ENCODE data around the gene C2orf49.

C2orf49 gene

DNA sequence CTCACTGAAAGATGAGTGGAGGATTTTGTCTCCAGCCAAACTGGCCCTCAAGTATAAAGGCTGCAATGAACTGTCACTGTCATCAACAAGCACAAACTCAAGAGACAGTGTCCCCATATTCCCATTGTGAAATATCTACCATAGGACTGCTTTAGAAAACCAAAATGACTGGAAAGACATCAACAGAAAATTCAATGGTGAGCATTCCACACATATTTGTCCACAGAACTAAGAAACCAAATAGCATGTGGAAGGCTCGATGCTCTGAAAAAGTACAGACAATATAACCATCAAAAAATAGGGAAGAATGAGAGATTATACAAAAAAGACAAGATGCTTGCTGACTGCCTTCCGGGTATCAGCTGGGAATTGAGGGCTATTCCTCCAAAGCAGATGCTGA is 45.4 kb upstream of the C2orf49 start:
- Histone ChIP-seq H3K79me2 (ENCODE audit: insufficient read depth, low read depth) (no peaks in the 10 kb centered on the region), H3K4me3 (IDR thresholded peaks at IDR 0.05; ENCODE audit: insufficient read depth, low read depth, low read length) (no peak overlapping the region), H4K20me1 (ENCODE audit: insufficient read depth) (no peaks in the 10 kb centered on the region), H3K9ac (no peak overlapping the region), H3K27ac (no peak overlapping the region), H3K4me1 (ENCODE audit: low read depth, poor library complexity, severe bottlenecking) (peaks cover 4% of the 10 kb centered on the region), H3K36me3 (ENCODE audit: insufficient read depth) (no peaks in the 10 kb centered on the region), H3K4me2 (no peak overlapping the region), H2AFZ (ENCODE audit: low read depth) (no peak overlapping the region), H3K27me3 (ENCODE audit: insufficient read depth, low read depth) (no peaks in the 10 kb centered on the region)
- no peak for TF ChIP-seq CTCF (conservative IDR thresholded peaks at IDR 0.05; ENCODE audit: low read depth, low read length)

- Histone ChIP-seq H3K4me2 (no peak overlapping the region), H2AFZ (ENCODE audit: low read depth) (no peak overlapping the region), H3K27ac (no peak overlapping the region), H3K9ac (no peak overlapping the region), H3K4me3 (IDR thresholded peaks at IDR 0.05; ENCODE audit: insufficient read depth, low read depth, low read length) (no peak overlapping the region), H3K36me3 (ENCODE audit: insufficient read depth) (no peaks in the 10 kb centered on the region; the same call in 1 of the 2 replicates), H3K79me2 (ENCODE audit: insufficient read depth, low read depth) (no peaks in the 10 kb centered on the region), H4K20me1 (ENCODE audit: insufficient read depth) (no peaks in the 10 kb centered on the region), H3K27me3 (ENCODE audit: insufficient read depth, low read depth) (no peaks in the 10 kb centered on the region), H3K4me1 (ENCODE audit: low read depth, poor library complexity, severe bottlenecking) (peaks cover 4% of the 10 kb centered on the region)
- TF ChIP-seq CTCF (conservative IDR thresholded peaks at IDR 0.05; ENCODE audit: low read depth, low read length): no peak
Observed at GRCh38 chr2:105294046-105294445, 43.3 kb upstream of the C2orf49 start.

- H3K27ac ChIP-seq: no peak overlapping the region
- no peak overlapping the region for H3K4me2 ChIP-seq
- no peaks in the 10 kb centered on the region for H3K27me3 ChIP-seq (ENCODE audit: insufficient read depth, low read depth)
- H3K9ac ChIP-seq: no peak overlapping the region
- H3K36me3 ChIP-seq (ENCODE audit: insufficient read depth): no peaks in the 10 kb centered on the region; the same call in 1 of the 2 replicates
- peaks cover 4% of the 10 kb centered on the region for H3K4me1 ChIP-seq (ENCODE audit: low read depth, poor library complexity, severe bottlenecking)
- H3K79me2 ChIP-seq (ENCODE audit: insufficient read depth, low read depth): no peaks in the 10 kb centered on the region
- TF ChIP-seq CTCF (conservative IDR thresholded peaks at IDR 0.05; ENCODE audit: low read depth, low read length): peak; percentile 64
- H3K4me3 ChIP-seq (IDR thresholded peaks at IDR 0.05; ENCODE audit: insufficient read depth, low read depth, low read length): no peak overlapping the region
- no peak overlapping the region for H2AFZ ChIP-seq (ENCODE audit: low read depth)
- no peaks in the 10 kb centered on the region for H4K20me1 ChIP-seq (ENCODE audit: insufficient read depth)
Observed at GRCh38 chr2:105294844-105295481, 42.4 kb upstream of the C2orf49 start.

DNA sequence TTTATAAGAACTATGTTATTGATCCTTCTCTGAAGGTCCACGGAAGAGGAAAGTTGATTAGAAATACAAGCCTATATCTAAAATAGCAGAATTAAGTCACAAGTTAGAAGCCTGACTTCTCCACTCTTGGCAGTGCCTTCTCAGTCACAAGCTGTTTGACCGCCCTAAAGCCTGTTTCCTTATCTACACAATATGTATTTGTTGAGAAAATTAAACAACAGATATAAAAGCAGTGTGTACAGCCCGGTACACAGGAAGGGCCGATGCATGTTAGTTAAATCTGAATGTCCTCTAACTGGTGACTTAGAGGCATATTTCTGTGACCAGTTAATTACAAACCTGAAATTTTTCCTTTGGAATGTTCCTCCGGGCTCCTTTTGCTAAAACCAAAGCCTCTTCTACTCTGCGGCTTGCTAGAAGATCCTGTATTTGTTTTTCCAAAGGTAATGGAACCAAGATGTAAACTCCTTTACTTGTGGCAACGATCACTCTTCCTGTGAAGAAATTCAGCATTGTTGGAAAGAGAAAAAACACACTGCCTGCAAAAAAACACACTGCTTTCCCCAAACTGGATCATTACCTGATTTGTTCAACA is 41.2 kb upstream of the C2orf49 start:
- H4K20me1 ChIP-seq (ENCODE audit: insufficient read depth): no peaks in the 10 kb centered on the region
- no peak overlapping the region for H3K27ac ChIP-seq
- no peaks in the 10 kb centered on the region for H3K79me2 ChIP-seq (ENCODE audit: insufficient read depth, low read depth)
- TF ChIP-seq CTCF (conservative IDR thresholded peaks at IDR 0.05; ENCODE audit: low read depth, low read length): no peak
- H3K4me3 ChIP-seq (IDR thresholded peaks at IDR 0.05; ENCODE audit: insufficient read depth, low read depth, low read length): no peak overlapping the region
- no peaks in the 10 kb centered on the region for H3K27me3 ChIP-seq (ENCODE audit: insufficient read depth, low read depth)
- no peak overlapping the region for H3K4me2 ChIP-seq
- peaks cover 4% of the 10 kb centered on the region for H3K4me1 ChIP-seq (ENCODE audit: low read depth, poor library complexity, severe bottlenecking)
- H3K36me3 ChIP-seq (ENCODE audit: insufficient read depth): no peaks in the 10 kb centered on the region; the same call in 1 of the 2 replicates
- H3K9ac ChIP-seq: no peak overlapping the region
- no peak overlapping the region for H2AFZ ChIP-seq (ENCODE audit: low read depth)

All from KMS-11 (cell line).